GM18517 (cell line): ENCODE data around the gene FOXK1.
"Not testable (repeated sequence)": the region's sequence is repeated elsewhere in the genome, so short reads cannot be mapped to it uniquely, and the experiment has no call there.

Experiments
- ATAC-seq: cut with Tn5 transposase; IDR thresholded peaks from one replicate; pipeline ENCODE4 v1.9.1; 2021; ENCODE audit warnings: mild to moderate bottlenecking, moderate library complexity; ENCODE audit not compliant: unreplicated experiment

The FOXK1 gene

GRCh38 chr7:4797858-4798705, 116.0 kb downstream of the FOXK1 start:
- no peak for ATAC-seq

GRCh38 chr7:4798706-4799235, 116.7 kb downstream of the FOXK1 start:
- ATAC-seq = no peak

DNA sequence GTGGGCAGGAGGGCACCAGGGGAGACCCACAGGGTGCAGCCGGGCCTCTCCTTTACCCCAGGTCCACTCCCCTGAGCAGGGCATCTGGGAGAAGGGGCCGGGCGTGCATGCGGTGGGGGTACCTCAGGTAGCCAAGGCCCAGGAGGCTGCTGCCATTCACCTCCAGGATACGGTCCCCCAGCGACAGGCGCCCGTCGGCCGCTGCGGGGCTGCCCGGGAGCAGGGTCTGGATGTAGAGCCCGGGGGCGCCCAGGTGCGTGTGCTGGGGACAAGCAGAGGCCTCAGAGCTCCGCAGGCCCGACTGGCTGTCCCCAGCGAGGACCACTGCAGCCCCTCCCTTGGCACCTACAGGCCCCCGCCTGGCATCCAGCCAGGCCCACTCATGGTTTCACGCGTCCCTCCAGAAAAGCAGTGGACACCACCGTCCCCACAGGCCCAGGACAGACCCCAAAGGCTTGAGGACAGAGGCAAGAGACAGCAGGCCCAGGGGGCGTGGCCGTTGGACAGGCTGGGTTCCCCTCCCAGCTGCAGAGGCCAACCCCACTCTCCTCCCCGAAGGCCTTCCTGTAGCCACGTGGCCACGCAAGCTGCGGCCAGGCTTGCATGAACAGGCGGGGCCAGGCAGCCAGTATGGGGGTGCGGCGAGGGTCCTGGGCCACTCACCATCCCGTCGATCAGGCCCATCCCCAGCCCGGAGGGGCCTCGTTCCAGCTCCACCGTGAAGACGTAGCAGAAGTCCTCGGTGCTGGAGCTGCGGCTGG, 117.6 kb downstream of the FOXK1 start:
- no peak for ATAC-seq

DNA sequence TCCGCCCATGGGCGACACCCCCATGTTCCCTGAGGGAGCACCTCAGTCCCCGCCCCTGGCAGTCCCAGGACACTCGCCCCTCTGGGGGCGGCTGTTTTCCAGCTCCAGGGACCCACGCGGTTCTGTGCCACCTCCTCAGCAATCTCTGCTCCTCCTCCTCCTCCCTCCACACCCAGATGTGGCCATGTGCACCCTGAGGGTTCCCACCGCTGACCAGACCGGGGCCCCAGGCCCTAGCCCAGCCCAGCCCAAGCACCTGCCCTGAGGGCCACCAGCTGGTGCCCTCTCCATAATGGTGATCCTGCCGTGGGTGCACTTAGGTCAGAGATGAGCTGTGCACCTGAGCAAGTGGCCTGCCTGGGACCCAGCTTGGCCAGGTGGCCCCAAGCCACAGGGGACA, 118.4 kb downstream of the FOXK1 start:
- no peak for ATAC-seq

DNA sequence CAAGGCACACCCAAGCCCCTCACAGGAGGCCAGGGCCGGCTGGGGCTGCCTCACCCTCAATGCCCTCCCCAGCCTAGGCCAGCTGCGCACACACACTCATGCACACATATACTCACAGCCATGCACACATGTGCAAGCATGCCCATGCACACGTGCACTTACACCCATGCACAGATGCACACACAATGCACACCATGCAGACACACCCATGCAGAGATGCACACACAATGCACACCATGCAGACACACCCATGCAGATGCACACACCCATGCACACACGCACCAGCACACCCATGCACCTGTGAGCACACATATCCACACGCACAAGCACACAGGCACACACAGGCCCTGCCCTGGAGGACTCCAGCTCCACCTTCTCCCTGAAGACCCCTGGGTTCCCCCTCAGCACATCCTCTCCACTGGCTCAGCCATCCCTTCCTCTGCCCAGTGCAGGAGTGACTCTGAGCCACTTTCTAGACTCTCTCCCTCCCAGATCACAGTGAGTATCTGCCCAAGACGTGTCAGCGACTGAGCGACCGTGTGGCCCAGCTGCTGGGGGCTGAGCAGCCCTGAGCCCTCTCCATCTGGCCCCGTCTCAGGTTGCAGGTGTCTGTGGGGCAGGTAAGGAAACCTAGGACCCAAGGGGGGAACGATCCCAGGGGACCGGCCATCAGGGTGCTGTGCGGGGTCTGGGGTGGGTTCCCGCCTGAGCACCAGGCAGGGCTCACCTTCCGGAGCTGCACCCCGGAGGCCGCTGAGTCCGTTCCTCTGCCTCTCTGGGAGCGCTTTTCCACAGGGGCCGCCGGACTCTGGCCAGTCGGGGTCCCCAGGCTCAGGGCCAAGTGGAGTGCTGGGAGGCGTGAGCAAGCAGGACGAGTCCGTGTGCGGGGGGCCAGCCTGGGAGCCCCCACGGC, 119.1 kb downstream of the FOXK1 start:
- no peak for ATAC-seq

DNA sequence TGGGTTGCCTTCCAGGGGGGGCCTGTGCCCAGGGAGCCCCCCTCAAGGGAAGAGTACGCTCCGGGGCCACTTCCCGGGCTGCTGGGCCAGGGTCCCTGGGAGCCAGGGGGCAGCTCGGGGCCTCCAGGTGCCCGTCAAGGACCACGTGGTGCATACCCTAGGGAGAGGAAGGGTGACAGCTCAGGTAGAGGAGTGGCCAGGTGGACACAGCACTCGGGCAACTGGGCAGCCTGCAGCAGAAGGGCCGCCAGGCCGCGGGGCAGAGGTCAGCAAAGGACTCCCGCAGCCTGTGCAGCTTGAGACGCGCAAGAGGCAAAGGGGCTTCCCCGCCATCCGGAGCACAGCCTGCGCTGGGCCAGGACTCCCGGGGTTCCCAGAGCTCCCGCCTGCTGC, 119.7 kb downstream of the FOXK1 start:
- ATAC-seq = no peak

DNA sequence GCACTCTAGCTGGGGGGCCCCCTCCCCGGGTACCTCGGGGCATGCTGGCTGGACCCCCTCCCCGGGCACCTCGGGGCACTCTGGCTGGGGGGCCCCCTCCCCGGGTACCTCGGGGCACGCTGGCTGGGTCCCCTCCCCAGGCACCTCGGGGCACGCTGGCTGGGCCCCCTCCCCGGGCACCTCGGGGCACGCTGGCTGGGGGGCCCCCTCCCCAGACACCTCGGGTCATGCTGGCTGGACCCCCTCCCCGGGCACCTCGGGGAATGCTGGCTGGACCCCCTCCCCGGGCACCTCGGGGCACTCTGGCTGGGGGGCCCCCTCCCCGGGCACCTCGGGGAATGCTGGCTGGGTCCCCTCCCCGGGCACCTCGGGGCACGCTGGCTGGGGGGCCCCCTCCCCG, 120.5 kb downstream of the FOXK1 start:
- ATAC-seq = not testable (repeated sequence)

DNA sequence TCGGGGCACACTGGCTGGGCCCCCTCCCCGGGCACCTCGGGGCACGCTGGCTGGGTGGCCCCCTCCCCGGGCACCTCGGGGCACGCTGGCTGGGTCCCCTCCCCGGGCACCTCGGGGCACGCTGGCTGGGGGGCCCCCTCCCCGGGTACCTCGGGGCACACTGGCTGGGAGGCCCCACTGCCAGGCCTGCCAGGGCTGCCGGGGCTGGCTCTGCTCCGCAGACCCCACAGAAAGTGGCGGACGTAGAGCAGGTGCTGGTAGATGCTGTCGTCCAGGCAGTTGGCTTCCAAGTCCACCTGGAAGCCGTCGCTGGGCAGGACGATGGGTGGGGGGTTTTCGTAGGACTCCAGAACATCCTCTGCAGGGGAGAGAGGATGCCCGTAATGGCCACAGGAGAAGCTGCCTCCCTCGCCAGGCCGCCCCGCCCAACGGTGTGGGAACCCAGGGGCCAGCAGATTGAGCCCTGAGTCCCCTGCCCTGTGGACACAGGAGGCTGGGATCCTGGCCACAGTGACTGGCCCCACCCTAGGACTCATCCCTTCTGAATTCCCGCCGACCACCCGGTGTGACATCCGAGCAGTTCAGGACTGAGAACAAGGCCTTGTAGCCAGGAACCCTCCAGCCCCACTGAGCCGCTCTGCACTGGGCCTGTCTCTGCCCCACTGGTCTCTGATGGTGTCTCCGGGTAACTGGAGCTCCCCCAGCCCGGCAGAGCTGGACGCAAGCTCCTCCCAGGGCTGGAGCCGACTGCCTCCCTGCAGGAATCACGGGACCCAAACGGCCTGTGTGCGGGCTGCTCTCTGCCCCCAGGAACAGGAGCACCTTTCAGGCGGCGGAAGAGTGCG, 121.5 kb downstream of the FOXK1 start:
- ATAC-seq = no peak

- ATAC-seq = no peak
Observed at GRCh38 chr7:4805110-4805983, 123.3 kb downstream of the FOXK1 start.

GRCh38 chr7:4805984-4806300, 123.8 kb downstream of the FOXK1 start:
- no peak for ATAC-seq

DNA sequence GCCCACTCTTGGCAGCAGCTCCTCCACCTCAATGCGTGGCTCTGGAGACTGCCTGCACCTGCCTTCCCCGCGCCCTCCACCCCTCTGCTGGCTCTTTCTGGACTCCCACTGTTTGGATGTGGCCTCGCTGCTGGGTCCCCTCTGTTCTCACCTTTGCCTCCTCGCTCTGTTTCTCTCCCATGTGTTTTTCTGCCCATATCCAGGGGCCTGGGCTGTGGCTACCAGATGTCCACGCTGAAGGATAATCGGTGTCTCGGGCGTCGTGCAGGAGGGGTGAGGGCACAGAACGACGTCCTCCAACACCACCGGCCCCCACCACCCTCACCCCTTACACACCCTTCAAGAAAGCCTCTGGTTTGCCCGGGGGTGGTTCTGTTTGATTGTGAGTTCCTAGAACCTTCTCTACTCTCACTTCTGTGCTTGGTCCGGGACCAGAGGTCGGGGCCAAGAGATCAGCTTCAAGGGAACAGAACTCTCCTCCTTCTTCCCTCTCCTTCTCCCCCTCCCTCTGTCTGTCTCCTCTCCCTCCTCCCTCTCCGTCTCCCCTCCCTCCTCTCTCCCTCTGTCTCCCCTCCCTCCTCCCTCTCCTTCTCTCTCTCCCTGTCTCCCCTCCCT, 125.0 kb downstream of the FOXK1 start:
- ATAC-seq = no peak

- no peak for ATAC-seq
Observed at GRCh38 chr7:4807598-4808016, 125.5 kb downstream of the FOXK1 start.

DNA sequence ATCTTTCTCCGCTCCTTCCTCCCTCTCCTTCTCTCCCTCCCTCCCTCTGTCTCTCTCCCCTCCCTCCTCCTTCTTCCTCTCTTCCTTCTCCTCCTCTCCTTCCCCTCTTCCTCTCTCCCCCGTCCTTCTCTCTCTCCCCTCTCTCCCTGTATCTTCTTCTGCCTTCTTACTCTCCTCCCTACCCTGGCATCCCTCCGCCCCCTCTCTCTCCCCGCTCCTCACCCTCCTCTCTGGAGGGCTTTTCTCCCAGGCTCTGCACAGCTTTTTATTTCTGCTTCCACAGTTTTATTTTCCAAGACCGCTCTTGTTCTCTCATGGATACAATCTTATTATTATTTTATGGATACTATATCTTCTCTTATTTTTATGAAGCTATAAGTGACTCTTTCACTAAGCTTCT, 125.9 kb downstream of the FOXK1 start:
- no peak for ATAC-seq

GRCh38 chr7:4808565-4808964, 126.5 kb downstream of the FOXK1 start:
- ATAC-seq = no peak

DNA sequence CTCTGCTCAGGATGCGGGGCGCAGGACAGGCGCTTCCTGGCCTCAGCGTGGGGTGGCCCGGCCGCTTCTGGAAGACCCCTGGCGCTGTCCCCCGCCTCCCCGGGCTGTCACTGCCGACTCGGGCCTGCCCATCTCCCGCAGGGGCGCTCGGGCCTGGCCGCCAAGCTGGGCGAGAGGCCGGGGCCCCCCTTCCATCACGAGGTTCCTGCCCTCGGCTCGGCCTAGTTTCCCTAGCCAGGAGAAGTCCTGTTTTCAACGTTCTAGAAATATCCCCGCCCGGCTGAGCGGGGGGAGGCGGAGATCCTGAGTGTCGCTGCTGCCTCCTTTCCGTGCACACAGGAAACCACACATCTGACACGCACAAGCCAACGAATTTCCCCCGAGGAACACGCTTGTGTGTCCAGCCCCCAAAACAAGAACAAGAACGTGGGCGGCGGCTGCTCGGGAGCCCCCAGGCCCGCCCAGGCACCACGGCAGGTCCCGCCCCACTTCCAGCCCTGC, 127.0 kb downstream of the FOXK1 start:
- ATAC-seq = no peak

DNA sequence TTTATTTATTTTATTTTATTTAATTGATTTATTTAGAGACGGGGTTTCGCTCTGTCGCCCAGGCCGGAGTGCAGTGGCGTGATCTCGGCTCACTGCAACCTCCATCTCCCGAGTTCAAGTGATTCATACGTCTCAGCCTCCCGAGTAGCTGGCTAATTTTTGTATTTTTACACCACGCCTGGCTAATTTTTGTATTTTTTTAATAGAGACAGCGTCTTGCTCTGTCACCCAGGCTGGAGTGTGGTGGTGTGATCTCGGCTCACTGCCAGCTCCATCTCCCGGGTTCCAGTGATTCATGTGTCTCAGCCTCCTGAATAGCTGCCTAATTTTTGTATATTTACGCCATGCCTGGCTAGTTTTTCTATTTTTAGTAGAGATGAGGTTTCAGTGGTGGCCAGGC, 127.6 kb downstream of the FOXK1 start:
- ATAC-seq = no peak

DNA sequence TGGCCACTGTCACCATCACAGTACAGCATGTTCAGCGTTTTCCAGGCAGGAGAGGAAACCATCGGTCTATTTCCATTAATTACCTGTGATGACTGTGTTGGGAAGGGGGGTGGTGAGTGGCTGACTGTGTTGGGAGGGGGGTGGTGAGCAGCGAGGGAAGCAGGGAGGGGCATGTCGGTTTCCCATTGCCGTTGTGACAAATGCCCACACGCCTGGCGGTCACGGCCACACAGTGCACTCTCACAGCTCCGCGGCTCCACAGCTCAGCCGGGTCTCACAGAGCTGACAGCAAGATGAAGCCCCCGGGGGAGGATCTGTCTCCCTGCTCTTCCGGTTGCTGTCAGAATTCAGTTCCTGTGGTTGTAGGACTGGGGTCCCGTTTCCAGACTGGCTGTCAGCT, 132.3 kb downstream of the FOXK1 start:
- no peak for ATAC-seq

DNA sequence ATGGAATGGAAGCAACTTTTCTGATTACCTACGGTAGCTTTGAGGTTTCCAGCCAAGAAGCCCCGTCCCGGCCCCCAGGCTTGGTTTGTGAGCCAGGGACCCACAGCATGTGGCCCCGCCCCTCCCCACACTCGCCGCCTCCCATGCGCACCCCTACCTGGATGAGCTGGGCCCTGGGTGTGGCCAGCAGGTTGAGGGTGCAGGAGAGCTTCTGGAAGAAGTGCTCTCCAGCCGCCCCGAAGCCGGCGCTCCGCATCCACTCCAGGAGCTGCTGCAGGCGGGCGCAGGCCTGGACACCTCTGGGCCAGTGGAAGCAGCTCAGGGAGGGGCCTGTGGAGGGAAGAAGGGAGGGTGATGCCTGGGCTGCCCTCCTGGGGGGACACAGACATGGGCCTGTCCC, 133.0 kb downstream of the FOXK1 start:
- ATAC-seq = no peak
